ENCODE results near the gene COBLL1. TPM values are rescaled to one million over a fixed set of nuclear protein-coding genes. Genes with fewer than 3 reads are reported as not detected.

Gene COBLL1
- total RNA-seq, 1 donor from 2014 or later = 89.4 TPM

GRCh38 chr2:164644036-164644700, 197.5 kb downstream of the COBLL1 start:
- DNase-seq = no peak
- ATAC-seq = no peak
- Histone ChIP-seq H3K4me3 (no peak overlapping the region), H3K9me3 (peaks cover 14% of the 10 kb centered on the region), H3K27ac (no peak overlapping the region), H3K27me3 (ENCODE audit: low read depth) (no peaks in the 10 kb centered on the region), H3K4me1 (no peaks in the 10 kb centered on the region), H3K36me3 (no peaks in the 10 kb centered on the region)
- no peak for TF ChIP-seq CTCF (IDR thresholded peaks at IDR 0.05)
- intact Hi-C loops (cut with DNase I) = no loop called here

DNA sequence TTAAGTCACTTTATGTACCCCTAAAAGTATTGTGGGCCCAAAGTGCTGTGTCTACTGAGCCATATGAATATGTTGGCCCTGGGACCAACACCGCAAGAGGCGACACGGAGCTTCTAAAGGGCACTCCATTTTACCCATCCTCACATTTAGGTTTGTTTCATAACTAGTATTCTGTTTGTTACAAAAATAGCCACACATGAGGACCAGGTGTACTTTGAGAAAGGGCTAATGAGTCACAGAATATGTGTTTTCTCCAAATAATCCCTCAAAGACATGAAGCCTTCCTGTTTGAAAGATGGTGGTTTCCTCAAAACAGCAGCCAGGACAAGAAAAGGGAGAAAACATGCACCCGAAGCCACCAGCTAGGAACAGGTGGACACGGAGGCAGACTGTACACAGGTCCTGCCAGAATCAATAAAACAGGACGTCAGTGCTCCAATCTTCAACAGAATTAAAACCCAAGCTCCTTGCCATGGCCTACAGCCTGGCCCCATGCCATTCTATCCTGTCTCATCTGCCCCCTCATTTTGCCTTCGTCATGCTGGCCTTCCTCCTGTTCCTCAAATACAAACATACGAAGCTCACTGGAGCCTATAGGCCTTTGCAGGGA, 198.6 kb downstream of the COBLL1 start:
- no peak for ATAC-seq
- no peaks in the 10 kb centered on the region for H3K36me3 ChIP-seq

GRCh38 chr2:164642268-164642667, 199.4 kb downstream of the COBLL1 start:
- no peaks in the 10 kb centered on the region for H3K27me3 ChIP-seq (ENCODE audit: low read depth)
- DNase-seq (no peak), ATAC-seq (no peak)
- H3K27ac ChIP-seq = no peak overlapping the region
- TF ChIP-seq CTCF (IDR thresholded peaks at IDR 0.05) = no peak
- no peaks in the 10 kb centered on the region for H3K36me3 ChIP-seq
- H3K4me1 ChIP-seq = no peaks in the 10 kb centered on the region
- H3K4me3 ChIP-seq = no peak overlapping the region
- intact Hi-C loops (cut with DNase I) = no loop called here
- no peaks in the 10 kb centered on the region for H3K9me3 ChIP-seq

More for the DNA sequence above, 198.6 kb downstream of the COBLL1 start:
- Histone ChIP-seq H3K4me3 (no peak overlapping the region), H3K27me3 (ENCODE audit: low read depth) (no peaks in the 10 kb centered on the region), H3K9me3 (peaks cover 3% of the 10 kb centered on the region), H3K4me1 (no peaks in the 10 kb centered on the region), H3K27ac (no peak overlapping the region)
- DNase-seq = no peak
- intact Hi-C loops (cut with DNase I) = no loop called here
- no peak for TF ChIP-seq CTCF (IDR thresholded peaks at IDR 0.05)

Other genes with a start within 250 kb of the COBLL1 start
- gene GRB14, start 220.3 kb downstream of the COBLL1 start, total RNA-seq = 4.6 TPM
- gene SLC38A11, start 113.7 kb upstream of the COBLL1 start, total RNA-seq = 0.44 TPM

Data from lower lobe of right lung (tissue), 2 donors.